ENCODE data around the gene ARL6IP4.

DNA sequence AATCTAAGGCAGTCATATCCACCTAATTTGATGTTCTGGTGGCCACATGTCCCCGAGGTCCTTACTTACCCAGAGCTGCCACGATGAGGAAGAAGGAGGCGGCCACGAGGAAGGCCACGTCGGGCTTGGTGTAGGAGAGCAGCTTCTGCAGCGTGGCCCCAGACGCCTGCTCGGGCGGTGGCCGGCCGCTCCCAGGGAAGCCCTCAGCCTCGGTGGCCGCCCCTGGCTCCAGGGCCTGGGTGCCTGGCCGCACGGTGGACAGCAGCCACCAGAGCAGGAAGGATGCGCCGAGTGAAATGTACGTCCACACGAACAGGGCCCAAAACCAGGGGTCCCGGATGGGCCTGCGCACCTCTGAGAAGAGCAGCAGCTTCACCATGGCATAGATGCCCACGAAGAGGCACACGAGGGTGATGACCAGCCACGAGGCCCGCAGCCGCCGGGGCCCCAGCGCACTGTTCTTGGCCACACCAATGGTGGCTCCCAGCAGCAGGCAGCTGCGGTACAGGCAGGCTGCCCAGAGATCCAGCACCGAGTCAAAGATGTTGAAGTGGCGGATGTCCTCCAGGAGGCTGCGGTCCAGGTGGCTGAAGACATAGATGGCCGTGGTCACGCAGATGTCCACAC lies 20.8 kb upstream of the ARL6IP4 start:
- TF ChIP-seq, protein P1, sequence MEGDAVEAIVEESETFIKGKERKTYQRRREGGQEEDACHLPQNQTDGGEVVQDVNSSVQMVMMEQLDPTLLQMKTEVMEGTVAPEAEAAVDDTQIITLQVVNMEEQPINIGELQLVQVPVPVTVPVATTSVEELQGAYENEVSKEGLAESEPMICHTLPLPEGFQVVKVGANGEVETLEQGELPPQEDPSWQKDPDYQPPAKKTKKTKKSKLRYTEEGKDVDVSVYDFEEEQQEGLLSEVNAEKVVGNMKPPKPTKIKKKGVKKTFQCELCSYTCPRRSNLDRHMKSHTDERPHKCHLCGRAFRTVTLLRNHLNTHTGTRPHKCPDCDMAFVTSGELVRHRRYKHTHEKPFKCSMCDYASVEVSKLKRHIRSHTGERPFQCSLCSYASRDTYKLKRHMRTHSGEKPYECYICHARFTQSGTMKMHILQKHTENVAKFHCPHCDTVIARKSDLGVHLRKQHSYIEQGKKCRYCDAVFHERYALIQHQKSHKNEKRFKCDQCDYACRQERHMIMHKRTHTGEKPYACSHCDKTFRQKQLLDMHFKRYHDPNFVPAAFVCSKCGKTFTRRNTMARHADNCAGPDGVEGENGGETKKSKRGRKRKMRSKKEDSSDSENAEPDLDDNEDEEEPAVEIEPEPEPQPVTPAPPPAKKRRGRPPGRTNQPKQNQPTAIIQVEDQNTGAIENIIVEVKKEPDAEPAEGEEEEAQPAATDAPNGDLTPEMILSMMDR (conservative IDR thresholded peaks at IDR 0.05; ENCODE audit: low read length): no peak
- no peak for TF ChIP-seq EZH2phosphoT487 (IDR thresholded peaks at IDR 0.05; ENCODE audit: borderline replicate concordance, low read depth, low read length)

Data from OCI-LY7 (cell line).